Activated effector memory CD4-positive, alpha-beta T cell treated with Interleukin-2 at 50 U/mL for 16 hours (primary cell): ENCODE measurements around the gene DOCK2.
A peak's percentile ranks its signal among the peaks of the same experiment; 100 is the strongest.
"Not testable (repeated sequence)": the region's sequence is repeated elsewhere in the genome, so short reads cannot be mapped to it uniquely, and the experiment has no call there.

Source experiments
- DNase-seq: peaks from one replicate; pipeline ENCODE4 v3.0.0-alpha.2; 2020

Gene DOCK2

GRCh38 chr5:170076211-170076610 is 439.1 kb downstream of the DOCK2 start:
- DNase-seq = no peak

GRCh38 chr5:170076739-170077138 is 439.7 kb downstream of the DOCK2 start:
- no peak for DNase-seq

DNA sequence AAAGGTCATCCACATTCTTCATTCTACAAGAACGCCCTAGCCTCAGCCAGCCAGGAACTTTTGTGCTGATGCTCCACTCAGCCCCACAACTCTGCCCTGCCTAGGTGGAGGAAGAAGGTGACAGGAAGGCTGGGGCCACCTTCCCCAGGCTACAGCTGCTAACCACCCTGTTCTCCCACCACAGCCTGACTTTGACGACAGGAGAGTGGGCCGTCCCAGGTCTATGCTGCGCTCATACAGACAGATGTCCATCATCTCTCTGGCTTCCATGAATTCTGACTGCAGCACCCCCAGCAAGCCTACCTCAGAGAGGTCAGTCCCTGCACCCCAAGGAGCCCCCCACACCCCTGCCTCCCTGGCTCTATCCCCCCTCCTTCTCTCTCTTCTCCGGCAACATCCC is 440.5 kb downstream of the DOCK2 start:
- no peak for DNase-seq

- no peak for DNase-seq
Observed at GRCh38 chr5:170078458-170078857, 441.4 kb downstream of the DOCK2 start.

GRCh38 chr5:170078931-170079330 is 441.9 kb downstream of the DOCK2 start:
- DNase-seq = no peak

DNA sequence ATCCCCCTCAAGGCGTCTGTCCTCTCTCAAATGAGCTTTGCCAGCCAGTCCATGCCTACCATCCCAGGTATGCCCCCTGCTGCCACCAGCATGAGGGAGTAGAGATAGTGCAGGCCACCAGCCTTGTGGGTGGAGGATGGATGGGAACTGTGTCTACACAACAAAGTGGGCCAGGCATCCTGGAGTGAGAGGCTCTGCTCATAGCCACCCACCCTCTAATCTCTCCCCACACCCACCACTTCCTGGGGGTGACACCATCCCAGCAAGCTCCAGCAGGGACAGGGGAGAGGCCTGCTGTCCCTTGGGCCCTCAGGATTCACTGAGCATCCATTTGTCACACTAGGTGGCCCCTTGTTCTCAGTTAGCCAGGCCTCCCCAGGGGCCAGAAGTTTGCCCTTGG is 443.1 kb downstream of the DOCK2 start:
- no peak for DNase-seq

DNA sequence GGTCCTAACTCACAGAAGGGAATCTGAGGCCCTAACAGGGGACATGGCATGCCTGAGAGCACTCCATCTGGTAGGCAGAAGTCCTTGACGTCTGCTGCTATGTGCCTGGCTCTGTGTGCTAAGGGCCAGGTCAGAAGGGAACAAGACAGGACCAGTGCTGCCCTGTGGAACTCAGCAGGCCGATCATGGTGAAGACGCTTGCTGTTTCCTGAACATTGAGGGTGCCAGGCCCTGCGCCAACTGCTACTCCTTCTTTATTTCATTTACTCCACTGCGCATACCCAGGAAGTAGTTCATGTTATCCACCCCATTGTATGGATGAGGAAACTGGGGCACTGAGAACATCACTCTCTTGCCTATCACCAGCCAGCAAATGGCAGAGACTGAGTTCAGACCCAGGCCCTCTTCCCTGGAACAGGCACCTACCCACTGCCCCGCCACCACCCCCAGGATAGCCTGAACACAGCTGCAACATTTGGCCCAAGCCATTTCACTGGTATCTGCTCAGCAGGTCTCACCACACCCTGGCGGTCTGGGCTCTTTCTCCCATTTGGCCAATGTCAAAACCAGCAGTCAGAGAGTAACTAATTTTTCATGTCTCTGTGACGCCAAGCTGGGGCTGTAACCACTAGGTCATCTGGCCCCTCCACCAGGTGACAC is 443.8 kb downstream of the DOCK2 start:
- DNase-seq = no peak

DNA sequence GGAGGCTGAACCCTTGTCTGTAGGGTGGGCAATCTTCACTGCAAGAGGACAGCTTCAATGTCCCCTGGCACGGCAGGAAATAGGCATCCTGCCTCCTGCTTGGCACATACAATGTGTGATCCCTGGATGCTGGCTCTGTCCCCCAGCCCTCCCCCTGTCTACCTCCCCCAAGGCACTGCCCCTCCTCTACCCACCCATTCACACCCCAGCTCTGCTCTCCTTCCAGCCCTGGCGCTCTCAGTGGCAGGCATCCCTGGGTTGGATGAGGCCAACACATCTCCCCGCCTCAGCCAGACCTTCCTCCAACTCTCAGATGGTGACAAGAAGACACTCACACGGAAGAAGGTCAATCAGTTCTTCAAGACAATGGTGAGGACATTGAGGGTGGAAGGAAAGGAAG is 444.5 kb downstream of the DOCK2 start:
- no peak for DNase-seq

DNA sequence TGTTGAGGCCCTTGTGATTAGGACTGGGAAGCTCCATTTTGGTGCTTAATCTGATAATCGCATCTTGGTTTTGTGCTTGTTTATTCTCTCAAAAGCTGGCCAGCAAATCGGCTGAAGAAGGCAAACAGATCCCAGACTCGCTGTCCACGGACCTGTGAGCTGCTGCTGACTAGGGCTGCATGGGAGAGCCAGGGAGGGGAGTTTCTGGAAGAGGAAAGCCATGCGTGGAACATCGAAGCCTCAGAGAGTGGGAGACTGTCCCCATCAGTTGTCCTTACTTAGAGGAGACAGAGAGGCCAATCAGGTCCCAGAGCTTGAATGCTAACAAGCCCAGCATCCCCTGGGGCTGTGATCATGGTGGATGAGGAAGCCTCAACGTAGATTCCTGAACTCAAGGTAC is 445.6 kb downstream of the DOCK2 start:
- DNase-seq = no peak

GRCh38 chr5:170087168-170087817 is 450.2 kb downstream of the DOCK2 start:
- no peak for DNase-seq

DNA sequence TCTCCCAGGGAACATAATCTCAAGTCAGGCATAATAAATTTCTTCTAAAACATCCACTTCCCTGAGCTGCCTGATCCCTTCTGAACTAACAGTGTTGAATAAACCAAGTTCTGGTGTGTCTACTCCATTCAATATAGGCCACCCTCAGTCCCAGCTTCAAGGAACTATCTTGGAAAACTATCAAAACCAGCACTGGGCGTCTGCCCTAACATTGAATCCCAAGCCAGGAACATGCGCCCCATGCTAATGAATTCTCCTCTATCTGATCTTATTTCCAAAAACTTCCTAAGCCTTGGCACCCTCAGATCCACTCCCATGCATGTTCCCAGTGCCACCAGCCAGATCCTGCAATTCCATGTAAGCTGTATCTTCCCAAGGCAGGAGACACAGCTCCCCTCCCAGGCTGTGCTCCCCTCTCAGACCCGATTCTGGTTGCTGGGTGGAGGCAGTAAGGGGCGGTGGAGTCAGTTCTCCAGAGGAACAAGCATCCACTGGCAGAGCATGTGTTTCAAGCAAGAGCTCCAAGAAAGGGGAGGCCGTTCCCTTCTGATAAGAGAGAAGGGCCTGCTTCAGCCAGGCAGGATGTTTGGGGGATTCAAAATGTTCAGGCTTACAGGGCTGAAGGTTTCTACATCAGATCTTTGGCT is 455.5 kb downstream of the DOCK2 start:
- no peak for DNase-seq

GRCh38 chr5:170094329-170094728 is 457.3 kb downstream of the DOCK2 start:
- DNase-seq = not testable (repeated sequence)

- DNase-seq = no peak
Observed at GRCh38 chr5:170095646-170096045, 458.6 kb downstream of the DOCK2 start.

DNA sequence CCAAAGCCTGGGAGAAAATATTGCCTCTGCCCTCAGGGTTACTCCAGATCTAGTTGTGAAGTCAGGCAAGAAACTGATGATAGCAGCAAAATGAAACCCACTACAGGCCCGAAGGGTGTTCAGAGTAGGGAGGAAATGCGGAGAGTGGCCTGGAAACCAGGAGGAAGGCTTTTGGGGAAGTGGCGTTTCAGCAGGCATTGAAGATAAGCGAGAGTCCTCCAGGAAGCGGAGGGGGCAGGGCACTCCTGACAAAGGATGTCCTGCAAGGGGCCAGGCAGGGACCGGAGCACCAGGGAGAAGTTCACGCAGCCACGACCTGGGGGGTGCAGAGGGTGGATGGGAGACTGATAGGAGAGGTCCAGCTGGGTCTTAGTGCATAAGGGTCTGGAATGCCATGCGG is 460.9 kb downstream of the DOCK2 start:
- no peak for DNase-seq

DNA sequence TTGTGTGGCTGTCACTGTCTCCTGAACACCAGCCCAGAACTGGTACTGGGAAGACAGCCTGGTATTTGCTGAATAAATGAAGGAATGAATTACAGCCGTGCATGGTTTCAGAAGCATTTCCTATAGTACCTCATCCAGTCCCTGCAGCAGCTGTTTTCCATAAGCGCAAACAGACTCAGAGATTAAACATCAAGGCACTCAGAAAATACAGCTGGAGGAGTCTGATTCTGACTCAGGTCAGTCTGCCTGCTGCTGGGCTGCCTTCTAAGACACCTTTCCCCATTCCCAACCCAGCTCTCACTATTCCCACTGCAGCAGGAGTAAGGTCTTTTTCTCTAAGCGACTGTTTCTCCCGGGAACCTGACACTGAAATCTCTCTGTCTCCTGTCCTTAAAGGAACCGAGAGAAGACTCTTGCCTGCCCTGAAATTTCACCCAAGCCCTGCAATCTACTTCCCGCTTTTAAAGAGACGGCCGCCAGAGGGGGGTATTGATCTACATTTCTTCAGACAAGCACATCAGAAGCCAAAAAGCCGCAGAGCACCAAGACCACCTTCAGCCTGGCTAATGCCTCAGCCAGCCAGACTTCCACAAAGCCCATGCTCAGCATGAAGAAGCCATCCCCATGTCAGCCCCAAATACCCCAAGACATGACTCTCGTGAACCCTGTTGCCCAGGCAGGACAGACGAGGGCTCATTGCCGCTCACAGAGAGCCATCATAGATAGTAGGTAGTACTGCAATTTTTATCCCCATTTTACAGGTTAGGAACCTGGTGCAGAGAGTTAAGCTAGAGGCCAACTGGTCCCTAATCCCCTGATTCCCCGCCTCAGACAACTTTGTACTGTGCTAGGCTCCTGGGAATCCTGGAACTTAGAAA is 463.2 kb downstream of the DOCK2 start:
- peak; percentile 32 for DNase-seq

- DNase-seq = no peak
Observed at GRCh38 chr5:170103447-170103846, 466.4 kb downstream of the DOCK2 start.

DNA sequence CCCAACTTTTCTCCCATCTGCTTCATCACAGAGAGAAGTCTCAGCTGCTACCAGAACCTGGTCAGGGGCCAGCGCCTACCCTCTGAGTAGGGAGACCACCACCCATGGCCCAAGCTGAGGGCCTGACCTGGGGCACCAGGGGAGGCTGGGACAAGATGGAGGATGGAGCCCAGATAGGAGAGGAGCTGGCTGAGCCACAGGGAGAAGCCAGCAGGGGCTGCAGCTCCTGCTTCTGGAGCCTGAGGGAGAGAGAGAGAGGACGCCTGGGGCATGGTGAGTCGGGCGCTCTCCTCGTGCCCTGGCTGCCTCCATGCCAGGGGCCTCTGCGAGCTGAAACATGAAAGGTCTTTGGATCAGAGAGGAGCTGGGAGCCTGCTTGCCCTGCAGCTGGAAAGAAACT is 467.2 kb downstream of the DOCK2 start:
- DNase-seq = no peak

- DNase-seq = no peak
Observed at GRCh38 chr5:170104710-170105109, 467.6 kb downstream of the DOCK2 start.

- DNase-seq = no peak
Observed at GRCh38 chr5:170105642-170106611, 468.9 kb downstream of the DOCK2 start, which contains the start of gene FOXI1. FOXI1 (plus strand) TSS chr5:170105897; CDS start chr5:170105958, 61 bp downstream.

DNA sequence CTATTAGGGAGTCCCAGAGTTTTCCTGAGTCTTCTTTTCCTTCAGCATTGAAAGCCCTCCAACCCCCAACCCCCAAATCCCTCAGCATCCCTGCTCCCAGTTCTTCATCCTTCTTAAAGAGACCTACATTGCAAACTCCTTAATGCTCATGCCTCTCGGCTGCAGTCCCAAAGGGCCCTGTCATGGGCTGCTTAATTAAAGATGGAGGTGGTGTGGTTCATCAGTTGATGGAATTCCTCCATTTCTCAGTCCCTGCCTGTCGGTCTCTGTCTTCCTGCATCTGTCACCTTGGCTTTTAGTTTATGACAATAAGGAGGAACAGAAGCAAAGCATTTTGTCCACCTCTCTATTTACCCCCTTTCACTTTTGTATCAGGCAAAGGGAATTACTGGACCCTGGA is 470.6 kb downstream of the DOCK2 start:
- no peak for DNase-seq

DNA sequence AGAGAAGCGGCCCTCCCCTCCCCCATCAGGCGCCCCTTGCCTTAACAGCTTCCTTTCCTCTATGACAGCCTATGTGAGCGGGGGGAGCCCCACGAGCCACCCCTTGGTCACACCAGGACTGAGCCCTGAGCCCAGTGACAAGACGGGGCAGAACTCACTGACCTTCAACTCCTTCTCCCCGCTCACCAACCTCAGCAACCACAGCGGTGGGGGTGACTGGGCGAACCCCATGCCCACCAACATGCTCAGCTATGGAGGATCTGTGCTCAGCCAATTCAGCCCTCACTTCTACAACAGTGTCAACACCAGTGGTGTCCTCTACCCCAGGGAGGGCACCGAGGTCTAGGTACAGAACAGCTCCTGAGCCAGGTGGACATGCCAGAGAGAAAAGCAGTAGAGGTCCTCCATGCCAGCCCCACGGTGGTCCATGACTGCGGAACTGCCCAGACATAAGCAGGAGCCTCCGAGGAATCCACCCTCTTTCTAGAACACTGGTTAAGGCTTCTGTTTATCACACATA is 471.3 kb downstream of the DOCK2 start:
- no peak for DNase-seq
